ENCODE data around the gene NPAS3.

DNA sequence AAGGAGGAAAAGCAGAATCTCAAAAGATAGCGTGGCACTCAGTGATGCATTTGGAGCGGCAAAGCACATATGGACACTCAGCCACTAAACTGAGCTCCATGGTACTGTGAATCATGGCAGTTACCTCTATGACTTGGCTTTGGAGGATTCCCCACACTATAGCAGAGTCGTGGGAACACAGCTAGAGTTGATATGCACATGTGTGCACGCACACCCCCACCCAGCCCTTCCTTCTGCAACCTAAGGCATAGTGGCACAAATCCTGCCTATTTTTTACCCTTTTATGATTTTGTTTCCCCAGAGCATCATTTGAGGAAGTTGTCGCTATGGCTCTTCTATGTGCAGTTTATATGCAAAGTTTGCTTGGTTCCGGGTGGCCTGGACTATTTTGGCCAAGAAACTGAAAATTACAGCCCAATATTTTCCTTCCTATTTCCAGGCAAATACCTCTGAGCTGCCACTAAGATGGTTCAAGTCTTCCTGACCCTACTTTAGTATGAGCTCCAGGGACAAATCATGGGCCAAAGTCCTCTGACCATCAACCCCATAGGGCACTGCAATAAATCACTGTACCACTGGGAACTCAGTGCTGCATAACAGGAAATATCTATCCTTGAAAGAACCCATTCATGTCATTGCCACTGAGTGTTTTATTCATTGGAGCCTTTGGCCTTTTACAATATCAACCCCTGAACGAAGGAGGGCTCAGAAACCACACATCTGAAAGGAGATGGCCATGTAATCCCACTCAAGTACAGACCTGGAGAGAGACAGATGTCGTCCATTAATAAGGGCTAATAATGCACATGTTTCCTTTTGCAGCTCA lies 834.7 kb downstream of the NPAS3 start:
- TF ChIP-seq, protein P1, sequence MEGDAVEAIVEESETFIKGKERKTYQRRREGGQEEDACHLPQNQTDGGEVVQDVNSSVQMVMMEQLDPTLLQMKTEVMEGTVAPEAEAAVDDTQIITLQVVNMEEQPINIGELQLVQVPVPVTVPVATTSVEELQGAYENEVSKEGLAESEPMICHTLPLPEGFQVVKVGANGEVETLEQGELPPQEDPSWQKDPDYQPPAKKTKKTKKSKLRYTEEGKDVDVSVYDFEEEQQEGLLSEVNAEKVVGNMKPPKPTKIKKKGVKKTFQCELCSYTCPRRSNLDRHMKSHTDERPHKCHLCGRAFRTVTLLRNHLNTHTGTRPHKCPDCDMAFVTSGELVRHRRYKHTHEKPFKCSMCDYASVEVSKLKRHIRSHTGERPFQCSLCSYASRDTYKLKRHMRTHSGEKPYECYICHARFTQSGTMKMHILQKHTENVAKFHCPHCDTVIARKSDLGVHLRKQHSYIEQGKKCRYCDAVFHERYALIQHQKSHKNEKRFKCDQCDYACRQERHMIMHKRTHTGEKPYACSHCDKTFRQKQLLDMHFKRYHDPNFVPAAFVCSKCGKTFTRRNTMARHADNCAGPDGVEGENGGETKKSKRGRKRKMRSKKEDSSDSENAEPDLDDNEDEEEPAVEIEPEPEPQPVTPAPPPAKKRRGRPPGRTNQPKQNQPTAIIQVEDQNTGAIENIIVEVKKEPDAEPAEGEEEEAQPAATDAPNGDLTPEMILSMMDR (conservative IDR thresholded peaks at IDR 0.05 in 1 of 2, IDR thresholded peaks at IDR 0.05 in 1 of 2; ENCODE audit: low read depth in 1 of 2, low read length in 2 of 2), result no peak
- no peak for TF ChIP-seq EZH2 (IDR thresholded peaks at IDR 0.05; ENCODE audit: low read length, missing control alignments)
